H54 (cell line): ENCODE results near the gene U2AF1.
"Not testable (repeated sequence)": the region's sequence is repeated elsewhere in the genome, so short reads cannot be mapped to it uniquely, and the experiment has no call there.

Experiments
- DNase-seq: peaks from one replicate; pipeline ENCODE4 v3.0.0; 2011; ENCODE audit warnings: low spot score, mixed read lengths; ENCODE audit not compliant: insufficient read length
- FAIRE-seq: peaks from 3 replicates; lab custom pipeline; 2011; peaks lifted over from hg19 to GRCh38; lab: Jason Lieb, UNC

Gene U2AF1

DNA sequence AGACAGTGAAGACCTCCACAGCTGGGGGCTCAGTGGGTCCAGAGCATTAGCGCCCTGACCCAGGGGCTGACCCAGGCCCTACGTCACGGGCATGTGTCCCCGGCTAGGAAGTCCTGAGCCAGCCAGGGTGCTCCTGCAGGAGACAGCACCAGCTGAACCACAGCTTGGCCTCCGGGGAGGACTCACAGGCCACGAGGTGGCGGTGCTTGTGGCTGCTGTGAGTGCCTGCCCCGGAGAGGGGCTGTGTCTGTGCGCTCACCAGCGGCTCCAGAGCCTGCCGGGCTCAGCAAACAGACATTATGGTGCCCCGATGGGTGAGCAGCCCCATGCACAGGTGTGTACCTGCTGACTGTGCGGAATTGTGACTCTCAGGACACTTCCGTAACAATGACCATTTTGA is 62.8 kb downstream of the U2AF1 start:
- not testable (repeated sequence) for DNase-seq, FAIRE-seq

DNA sequence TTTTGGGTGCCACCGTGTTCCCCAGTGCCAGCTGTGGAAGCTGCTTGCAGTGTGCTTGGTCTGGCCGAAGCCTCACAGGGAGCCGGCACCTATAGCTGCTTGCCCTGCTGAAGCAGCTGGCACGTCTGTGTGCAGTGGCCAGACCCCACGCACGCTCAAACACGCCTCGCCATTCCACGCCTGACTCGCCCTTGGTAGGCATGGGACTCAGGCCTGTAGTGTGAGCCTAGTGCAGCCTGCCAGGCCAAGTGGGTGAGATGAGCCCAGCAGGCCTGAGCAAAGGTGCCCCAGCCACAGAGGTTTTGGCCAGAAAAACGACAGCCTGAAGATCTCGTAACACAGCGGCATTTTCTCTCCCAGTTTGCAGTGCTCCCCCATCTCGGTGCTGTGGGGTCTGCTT is 64.1 kb downstream of the U2AF1 start:
- not testable (repeated sequence) for FAIRE-seq, DNase-seq
